Spleen (tissue), 7 donors: Measurements from ENCODE around the gene AGER.

Experiments
- POLR2A ChIP-seq, 3 donors: fragments of 450-650 bp; IDR thresholded peaks; one replicate each; pipeline ENCODE4 v1.5.1; 2017; ENCODE audit warnings: antibody characterized with exemption in 3 of 3, mild to moderate bottlenecking in 1 of 3
- TF ChIP-seq, protein P1 (sequence below), 11 experiments: fragments of 200-600 bp in 7 of 11; fragments of 450-650 bp in 4 of 11; sonication (generic) in 4 of 11; IDR thresholded peaks in 8 of 11; conservative IDR thresholded peaks in 3 of 11; 1 replicate in 7 of 11; 2 replicates in 4 of 11; pipeline versions ENCODE4 v1.4.0 to v1.8.0; 2016 to 2021; ENCODE audit warnings: antibody characterized with exemption in 11 of 11, inconsistent platforms in 4 of 11, mild to moderate bottlenecking in 1 of 11
- donor health status: DM: no; HTN: no; CAD: no; lungs with moderate emphysema.
- donor health status: DM: no; HTN: no; CAD: no.
- donor health status: DM: no; HTN: no; CAD: no.

DNA sequence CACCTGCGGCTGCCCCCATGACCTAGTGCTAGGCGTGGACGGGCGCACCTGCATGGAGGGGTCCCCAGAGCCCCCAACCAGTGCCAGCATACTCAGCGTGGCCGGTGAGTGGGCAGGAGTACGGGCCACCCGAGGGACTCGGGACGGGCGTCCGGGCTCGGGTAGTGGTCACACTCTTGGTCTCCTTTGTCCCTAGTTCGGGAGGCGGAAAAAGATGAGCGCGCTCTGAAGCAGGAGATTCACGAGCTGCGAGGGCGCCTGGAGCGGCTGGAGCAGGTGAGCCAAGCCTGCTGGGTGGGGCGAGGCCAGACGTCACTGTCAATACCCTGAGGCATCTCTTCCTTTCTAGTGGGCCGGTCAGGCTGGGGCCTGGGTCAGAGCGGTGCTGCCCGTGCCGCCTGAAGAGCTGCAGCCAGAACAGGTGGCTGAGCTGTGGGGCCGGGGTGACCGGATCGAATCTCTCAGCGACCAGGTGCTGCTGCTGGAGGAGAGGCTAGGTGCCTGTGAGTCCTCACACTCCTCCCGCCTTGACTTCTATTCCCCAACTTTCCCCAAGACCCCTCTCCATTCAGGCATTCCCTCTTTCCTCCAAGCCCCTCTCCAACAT lies 16.8 kb downstream of the AGER start:
- TF ChIP-seq, protein P1, sequence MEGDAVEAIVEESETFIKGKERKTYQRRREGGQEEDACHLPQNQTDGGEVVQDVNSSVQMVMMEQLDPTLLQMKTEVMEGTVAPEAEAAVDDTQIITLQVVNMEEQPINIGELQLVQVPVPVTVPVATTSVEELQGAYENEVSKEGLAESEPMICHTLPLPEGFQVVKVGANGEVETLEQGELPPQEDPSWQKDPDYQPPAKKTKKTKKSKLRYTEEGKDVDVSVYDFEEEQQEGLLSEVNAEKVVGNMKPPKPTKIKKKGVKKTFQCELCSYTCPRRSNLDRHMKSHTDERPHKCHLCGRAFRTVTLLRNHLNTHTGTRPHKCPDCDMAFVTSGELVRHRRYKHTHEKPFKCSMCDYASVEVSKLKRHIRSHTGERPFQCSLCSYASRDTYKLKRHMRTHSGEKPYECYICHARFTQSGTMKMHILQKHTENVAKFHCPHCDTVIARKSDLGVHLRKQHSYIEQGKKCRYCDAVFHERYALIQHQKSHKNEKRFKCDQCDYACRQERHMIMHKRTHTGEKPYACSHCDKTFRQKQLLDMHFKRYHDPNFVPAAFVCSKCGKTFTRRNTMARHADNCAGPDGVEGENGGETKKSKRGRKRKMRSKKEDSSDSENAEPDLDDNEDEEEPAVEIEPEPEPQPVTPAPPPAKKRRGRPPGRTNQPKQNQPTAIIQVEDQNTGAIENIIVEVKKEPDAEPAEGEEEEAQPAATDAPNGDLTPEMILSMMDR (IDR thresholded peaks at IDR 0.05 in 8 of 11, conservative IDR thresholded peaks at IDR 0.05 in 3 of 11) = no peak
- TF ChIP-seq POLR2A (IDR thresholded peaks at IDR 0.05) = no peak
